PFSK-1 (cell line): ENCODE results near the gene PRPF38A.

Experiments used
- POLR2AphosphoS5 ChIP-seq: IDR thresholded peaks from 2 replicates; pipeline ENCODE4 v1.6.1; 2012; ENCODE audit warnings: low read depth, mild to moderate bottlenecking, control low read depth, low read length, moderate library complexity
- TF ChIP-seq, protein P1 (sequence below), 2 experiments: IDR thresholded peaks; 2 replicates each; pipeline versions ENCODE4 v1.6.1 to v1.8.0; 2011 to 2012; ENCODE audit warnings: low read depth in 2 of 2, low read length in 2 of 2, control low read depth in 1 of 2, inconsistent platforms in 1 of 2, mild to moderate bottlenecking in 1 of 2, moderate library complexity in 1 of 2; ENCODE audit not compliant: insufficient read depth in 1 of 2

DNA sequence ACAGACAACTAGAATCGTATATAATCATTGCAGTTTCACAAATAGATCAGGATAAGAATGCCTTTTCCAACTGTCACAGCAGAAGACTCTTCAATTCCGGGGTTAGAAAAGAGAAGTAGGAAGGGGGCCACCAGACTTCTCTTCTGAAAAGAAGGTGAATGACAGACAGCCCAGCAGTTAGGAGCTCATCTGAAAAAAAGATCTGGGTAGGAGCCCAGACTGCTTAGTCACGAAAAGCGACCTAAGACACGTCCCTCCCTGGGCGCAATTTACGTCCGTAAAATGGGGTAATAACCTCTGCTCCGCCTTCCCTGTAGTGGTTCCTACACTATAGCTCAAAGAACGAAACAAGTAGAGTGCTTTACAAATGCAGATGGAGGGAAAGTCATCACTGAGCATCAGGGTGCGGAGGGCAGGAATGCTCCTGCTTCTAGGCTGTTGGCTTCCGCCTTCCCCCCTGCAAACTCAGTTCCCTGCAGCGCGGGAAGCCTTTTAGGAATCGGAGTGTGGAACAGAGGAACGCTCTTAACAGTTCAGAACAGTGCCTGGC lies 761 bp upstream of the PRPF38A start:
- no peak for TF ChIP-seq POLR2AphosphoS5
- TF ChIP-seq, protein P1, sequence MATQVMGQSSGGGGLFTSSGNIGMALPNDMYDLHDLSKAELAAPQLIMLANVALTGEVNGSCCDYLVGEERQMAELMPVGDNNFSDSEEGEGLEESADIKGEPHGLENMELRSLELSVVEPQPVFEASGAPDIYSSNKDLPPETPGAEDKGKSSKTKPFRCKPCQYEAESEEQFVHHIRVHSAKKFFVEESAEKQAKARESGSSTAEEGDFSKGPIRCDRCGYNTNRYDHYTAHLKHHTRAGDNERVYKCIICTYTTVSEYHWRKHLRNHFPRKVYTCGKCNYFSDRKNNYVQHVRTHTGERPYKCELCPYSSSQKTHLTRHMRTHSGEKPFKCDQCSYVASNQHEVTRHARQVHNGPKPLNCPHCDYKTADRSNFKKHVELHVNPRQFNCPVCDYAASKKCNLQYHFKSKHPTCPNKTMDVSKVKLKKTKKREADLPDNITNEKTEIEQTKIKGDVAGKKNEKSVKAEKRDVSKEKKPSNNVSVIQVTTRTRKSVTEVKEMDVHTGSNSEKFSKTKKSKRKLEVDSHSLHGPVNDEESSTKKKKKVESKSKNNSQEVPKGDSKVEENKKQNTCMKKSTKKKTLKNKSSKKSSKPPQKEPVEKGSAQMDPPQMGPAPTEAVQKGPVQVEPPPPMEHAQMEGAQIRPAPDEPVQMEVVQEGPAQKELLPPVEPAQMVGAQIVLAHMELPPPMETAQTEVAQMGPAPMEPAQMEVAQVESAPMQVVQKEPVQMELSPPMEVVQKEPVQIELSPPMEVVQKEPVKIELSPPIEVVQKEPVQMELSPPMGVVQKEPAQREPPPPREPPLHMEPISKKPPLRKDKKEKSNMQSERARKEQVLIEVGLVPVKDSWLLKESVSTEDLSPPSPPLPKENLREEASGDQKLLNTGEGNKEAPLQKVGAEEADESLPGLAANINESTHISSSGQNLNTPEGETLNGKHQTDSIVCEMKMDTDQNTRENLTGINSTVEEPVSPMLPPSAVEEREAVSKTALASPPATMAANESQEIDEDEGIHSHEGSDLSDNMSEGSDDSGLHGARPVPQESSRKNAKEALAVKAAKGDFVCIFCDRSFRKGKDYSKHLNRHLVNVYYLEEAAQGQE (IDR thresholded peaks at IDR 0.05; ENCODE audit: insufficient read depth in 1 of 2, low read depth in 2 of 2, low read length in 2 of 2): no peak
